Neural progenitor cell (in vitro differentiated cells): ENCODE measurements around the gene SORBS2. TPM values are rescaled to one million over a fixed set of nuclear protein-coding genes. Genes with fewer than 3 reads are reported as not detected.

Experiments used
- DNase-seq: peaks from one replicate; pipeline ENCODE4 v3.0.0-alpha.2; 2016; ENCODE audit warnings: low spot score
- H2AFZ ChIP-seq: fragments of 200-600 bp; sonication (generic); replicated peaks from 2 replicates; pipeline ENCODE4 v1.6.1; 2016; ENCODE audit warnings: antibody characterized with exemption
- H3F3A ChIP-seq: fragments of 200-600 bp; sonication (generic); 2 replicates; pipeline ENCODE4 v1.6.1; 2016; ENCODE audit warnings: antibody characterized with exemption, low read depth
- H3K27ac ChIP-seq: fragments of 200-600 bp; sonication (generic); 2 replicates; pipeline ENCODE4 v1.5.1; 2016; ENCODE audit warnings: mild to moderate bottlenecking
- H3K27me3 ChIP-seq: fragments of 200-600 bp; sonication (generic); 2 replicates; pipeline ENCODE4 v1.6.1; 2016; ENCODE audit warnings: mild to moderate bottlenecking, moderate library complexity
- H3K36me3 ChIP-seq: fragments of 200-600 bp; sonication (generic); 2 replicates; pipeline ENCODE4 v1.5.1; 2016
- H3K4me1 ChIP-seq: fragments of 200-600 bp; sonication (generic); 2 replicates; pipeline ENCODE4 v1.6.1; 2016; ENCODE audit warnings: mixed run types
- H3K4me2 ChIP-seq: fragments of 200-600 bp; sonication (generic); 2 replicates; pipeline ENCODE4 v1.6.1; 2016
- H3K4me3 ChIP-seq: fragments of 200-600 bp; sonication (generic); 2 replicates; pipeline ENCODE4 v1.5.1; 2016
- H3K79me2 ChIP-seq: fragments of 200-600 bp; sonication (generic); 2 replicates; pipeline ENCODE4 v1.6.1; 2016; ENCODE audit warnings: low read depth
- H3K9ac ChIP-seq: fragments of 200-600 bp; sonication (generic); 2 replicates; pipeline ENCODE4 v1.6.1; 2016
- H3K9me3 ChIP-seq: fragments of 200-600 bp; sonication (generic); 2 replicates; pipeline ENCODE4 v1.5.1; 2016; ENCODE audit warnings: low read depth
- H4K20me1 ChIP-seq: fragments of 200-600 bp; sonication (generic); 2 replicates; pipeline ENCODE4 v1.6.1; 2016; ENCODE audit warnings: low read depth
- H3K27ac Mint-ChIP-seq: 3 replicates; pipeline ENCODE4 v1.8.0; 2021; ENCODE audit warnings: mixed read lengths
- H3K27me3 Mint-ChIP-seq: 2 replicates; pipeline ENCODE4 v1.8.0; 2022; ENCODE audit warnings: low read depth, mild to moderate bottlenecking, inconsistent platforms, moderate library complexity, mixed read lengths; ENCODE audit not compliant: insufficient read depth
- H3K36me3 Mint-ChIP-seq: 3 replicates; pipeline ENCODE4 v1.8.0; 2021; ENCODE audit warnings: mixed read lengths
- H3K4me1 Mint-ChIP-seq: 3 replicates; pipeline ENCODE4 v1.8.0; 2021; ENCODE audit warnings: mixed read lengths
- H3K4me3 Mint-ChIP-seq: 3 replicates; pipeline ENCODE4 v1.8.0; 2021; ENCODE audit warnings: mild to moderate bottlenecking, moderate library complexity, mixed read lengths
- H3K9me3 Mint-ChIP-seq: 3 replicates; pipeline ENCODE4 v1.8.0; 2020; ENCODE audit warnings: mixed read lengths
- EZH2 ChIP-seq: fragments of 200-600 bp; sonication (generic); IDR thresholded peaks from 2 replicates; pipeline ENCODE4 v1.6.1; 2017; ENCODE audit warnings: antibody characterized with exemption, mild to moderate bottlenecking, moderate library complexity
- EZH2phosphoT487 ChIP-seq: fragments of 200-600 bp; sonication (generic); IDR thresholded peaks from 2 replicates; pipeline ENCODE4 v1.6.1; 2017; ENCODE audit warnings: antibody characterized with exemption
- total RNA-seq: library from RNA; depleted of rRNA; stranded (reverse); fragments of >200 nt; gene quantifications from 2 replicates; pipeline ENCODE4 v1.2.3, GENCODE V29; 2015; ENCODE audit warnings: low replicate concordance
- TF ChIP-seq, protein P1 (sequence below): fragments of 200-600 bp; sonication (generic); IDR thresholded peaks from 2 replicates; pipeline ENCODE4 v1.5.1; 2017; ENCODE audit warnings: antibody characterized with exemption, mild to moderate bottlenecking

Gene SORBS2
- total RNA-seq, 1 donor from 2014 or later = 15.7 TPM

GRCh38 chr4:185645403-185645802 lies 166.6 kb downstream of the SORBS2 start:
- no peaks in the 10 kb centered on the region for H3K27me3 Mint-ChIP-seq
- Histone ChIP-seq H3K4me3 (no peak overlapping the region), H3K79me2 (no peaks in the 10 kb centered on the region), H3K9me3 (no peaks in the 10 kb centered on the region), H3F3A (peaks cover 5% of the 10 kb centered on the region), H3K27me3 (no peaks in the 10 kb centered on the region), H2AFZ (no peak overlapping the region), H3K4me2 (no peak overlapping the region), H3K4me1 (peaks cover 18% of the 10 kb centered on the region), H4K20me1 (no peaks in the 10 kb centered on the region), H3K9ac (no peak overlapping the region), H3K36me3 (no peaks in the 10 kb centered on the region), H3K27ac (no peak overlapping the region)
- H3K36me3 Mint-ChIP-seq = peaks cover 31% of the 10 kb centered on the region
- TF ChIP-seq EZH2 = no peak
- TF ChIP-seq, protein P1, sequence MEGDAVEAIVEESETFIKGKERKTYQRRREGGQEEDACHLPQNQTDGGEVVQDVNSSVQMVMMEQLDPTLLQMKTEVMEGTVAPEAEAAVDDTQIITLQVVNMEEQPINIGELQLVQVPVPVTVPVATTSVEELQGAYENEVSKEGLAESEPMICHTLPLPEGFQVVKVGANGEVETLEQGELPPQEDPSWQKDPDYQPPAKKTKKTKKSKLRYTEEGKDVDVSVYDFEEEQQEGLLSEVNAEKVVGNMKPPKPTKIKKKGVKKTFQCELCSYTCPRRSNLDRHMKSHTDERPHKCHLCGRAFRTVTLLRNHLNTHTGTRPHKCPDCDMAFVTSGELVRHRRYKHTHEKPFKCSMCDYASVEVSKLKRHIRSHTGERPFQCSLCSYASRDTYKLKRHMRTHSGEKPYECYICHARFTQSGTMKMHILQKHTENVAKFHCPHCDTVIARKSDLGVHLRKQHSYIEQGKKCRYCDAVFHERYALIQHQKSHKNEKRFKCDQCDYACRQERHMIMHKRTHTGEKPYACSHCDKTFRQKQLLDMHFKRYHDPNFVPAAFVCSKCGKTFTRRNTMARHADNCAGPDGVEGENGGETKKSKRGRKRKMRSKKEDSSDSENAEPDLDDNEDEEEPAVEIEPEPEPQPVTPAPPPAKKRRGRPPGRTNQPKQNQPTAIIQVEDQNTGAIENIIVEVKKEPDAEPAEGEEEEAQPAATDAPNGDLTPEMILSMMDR = no peak
- H3K27ac Mint-ChIP-seq = no peak overlapping the region
- DNase-seq = no peak
- H3K4me1 Mint-ChIP-seq = peaks cover 3% of the 10 kb centered on the region
- no peaks in the 10 kb centered on the region for H3K9me3 Mint-ChIP-seq
- no peak overlapping the region for H3K4me3 Mint-ChIP-seq

DNA sequence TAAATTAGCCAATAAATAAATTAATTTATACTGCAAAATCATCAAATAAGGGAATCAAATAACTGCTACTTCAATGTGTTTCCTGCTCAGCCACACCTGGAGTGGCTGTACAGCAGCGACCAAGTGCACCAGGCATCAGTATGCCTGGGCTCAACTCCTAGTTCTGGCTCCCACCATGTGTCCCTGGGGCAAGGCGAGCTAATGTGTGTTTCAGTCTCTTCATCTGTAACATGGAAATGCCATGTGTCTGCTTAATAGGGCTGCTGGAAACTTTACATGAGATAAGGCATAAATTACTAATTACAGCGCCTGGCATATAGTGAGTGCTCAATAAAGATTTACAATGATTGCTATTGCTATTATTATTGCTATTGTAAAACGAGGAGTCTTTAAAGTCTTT lies 167.6 kb downstream of the SORBS2 start:
- Mint-ChIP-seq H3K36me3 (peaks cover 31% of the 10 kb centered on the region), H3K4me1 (peaks cover 3% of the 10 kb centered on the region), H3K4me3 (no peak overlapping the region), H3K9me3 (no peaks in the 10 kb centered on the region), H3K27me3 (no peaks in the 10 kb centered on the region), H3K27ac (no peak overlapping the region)
- no peak for TF ChIP-seq EZH2phosphoT487
- TF ChIP-seq EZH2 = no peak
- TF ChIP-seq, protein P1 = no peak
- Histone ChIP-seq H3K36me3 (no peaks in the 10 kb centered on the region), H3K4me1 (peaks cover 16% of the 10 kb centered on the region), H3F3A (no peaks in the 10 kb centered on the region), H3K79me2 (no peaks in the 10 kb centered on the region), H2AFZ (no peak overlapping the region), H3K9ac (no peak overlapping the region), H3K4me3 (no peak overlapping the region), H3K9me3 (no peaks in the 10 kb centered on the region), H4K20me1 (no peaks in the 10 kb centered on the region), H3K27me3 (no peaks in the 10 kb centered on the region), H3K27ac (no peak overlapping the region), H3K4me2 (no peak overlapping the region)
- DNase-seq = no peak

DNA sequence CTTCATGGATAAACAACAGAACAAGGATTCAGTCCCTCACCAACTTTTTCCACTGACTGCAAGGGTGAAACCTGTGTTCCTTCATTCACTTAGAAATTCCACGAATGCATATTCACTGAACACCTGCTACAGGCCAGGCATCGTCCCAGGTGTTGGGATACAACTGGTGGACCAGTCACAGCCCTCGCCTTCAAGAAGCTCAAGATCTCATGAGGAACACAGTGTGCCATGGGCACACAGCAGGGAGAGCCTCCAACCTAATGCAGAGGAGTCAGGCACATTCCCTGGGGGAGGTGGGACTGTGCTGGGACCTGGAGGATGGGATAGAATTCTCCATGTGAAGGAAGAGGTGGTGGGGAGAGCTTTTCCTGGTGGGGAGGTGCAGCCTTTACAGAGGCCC lies 169.1 kb downstream of the SORBS2 start:
- H3K27me3 ChIP-seq = no peaks in the 10 kb centered on the region
- peaks cover 16% of the 10 kb centered on the region for H3K4me1 ChIP-seq
- peaks cover 3% of the 10 kb centered on the region for H3K4me1 Mint-ChIP-seq
- H3K9me3 Mint-ChIP-seq = no peaks in the 10 kb centered on the region
- peak overlapping the region; percentile 31 for H3K27ac Mint-ChIP-seq
- TF ChIP-seq, protein P1 = no peak
- TF ChIP-seq EZH2 (no peak), EZH2phosphoT487 (no peak)
- no peaks in the 10 kb centered on the region for H3K79me2 ChIP-seq
- no peak overlapping the region for H3K27ac ChIP-seq
- no peak for DNase-seq
- H3K9ac ChIP-seq = no peak overlapping the region
- peaks cover 31% of the 10 kb centered on the region for H3K36me3 Mint-ChIP-seq
- no peaks in the 10 kb centered on the region for H3F3A ChIP-seq
- H3K4me3 Mint-ChIP-seq = no peak overlapping the region
- no peaks in the 10 kb centered on the region for H3K9me3 ChIP-seq
- no peak overlapping the region for H3K4me3 ChIP-seq
- no peaks in the 10 kb centered on the region for H3K27me3 Mint-ChIP-seq
- no peaks in the 10 kb centered on the region for H3K36me3 ChIP-seq
- no peak overlapping the region for H3K4me2 ChIP-seq
- no peaks in the 10 kb centered on the region for H4K20me1 ChIP-seq
- no peak overlapping the region for H2AFZ ChIP-seq
